B cell (primary cell): Measurements from ENCODE around the gene SLCO4C1.
A peak's percentile ranks its signal among the peaks of the same experiment; 100 is the strongest.

Source experiments
- CTCF ChIP-seq: fragments of 200-600 bp; IDR thresholded peaks from one replicate; pipeline ENCODE4 v1.8.0; 2022; ENCODE audit warnings: antibody characterized with exemption, mild to moderate bottlenecking
- EZH2 ChIP-seq: IDR thresholded peaks from 2 replicates; pipeline ENCODE4 v1.6.1; 2012; ENCODE audit warnings: borderline replicate concordance, low read depth, mild to moderate bottlenecking, moderate library complexity, low read length; ENCODE audit not compliant: insufficient read depth, poor library complexity, severe bottlenecking

GRCh38 chr5:102296178-102296817, at the start of gene SLCO4C1:
- TF ChIP-seq CTCF (peak; percentile 41), EZH2 (no peak)
